Measurements from ENCODE around the gene UNC80.

DNA sequence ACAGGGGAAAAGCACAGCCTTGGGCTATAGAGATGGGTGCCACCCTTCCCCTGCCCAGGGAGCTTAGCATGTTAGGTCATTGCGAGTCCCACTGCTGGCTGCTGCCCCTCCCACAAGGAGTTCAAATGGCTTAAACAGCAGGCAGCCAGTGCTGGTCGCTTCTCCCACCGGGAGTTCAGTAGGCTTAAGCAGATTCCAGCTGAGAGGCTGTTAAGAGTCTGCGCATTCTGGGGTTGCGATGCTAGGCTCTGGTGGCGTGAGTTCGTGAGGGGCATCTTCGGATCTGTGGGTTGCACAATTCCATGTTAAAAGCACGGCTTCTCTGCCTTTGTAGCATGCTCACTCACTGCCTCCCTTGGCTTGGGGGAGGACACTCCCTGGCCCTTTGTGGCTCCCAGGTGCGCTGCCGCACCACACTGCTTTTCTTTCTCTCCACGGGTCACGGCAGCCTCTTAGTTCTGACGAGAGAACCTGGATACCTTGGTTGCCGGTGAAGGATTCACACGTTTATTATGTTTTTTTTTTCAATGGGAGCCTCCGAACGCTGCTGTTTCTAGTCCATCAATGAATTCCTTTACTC is 93.2 kb downstream of the UNC80 start:
- TF ChIP-seq, protein P1, sequence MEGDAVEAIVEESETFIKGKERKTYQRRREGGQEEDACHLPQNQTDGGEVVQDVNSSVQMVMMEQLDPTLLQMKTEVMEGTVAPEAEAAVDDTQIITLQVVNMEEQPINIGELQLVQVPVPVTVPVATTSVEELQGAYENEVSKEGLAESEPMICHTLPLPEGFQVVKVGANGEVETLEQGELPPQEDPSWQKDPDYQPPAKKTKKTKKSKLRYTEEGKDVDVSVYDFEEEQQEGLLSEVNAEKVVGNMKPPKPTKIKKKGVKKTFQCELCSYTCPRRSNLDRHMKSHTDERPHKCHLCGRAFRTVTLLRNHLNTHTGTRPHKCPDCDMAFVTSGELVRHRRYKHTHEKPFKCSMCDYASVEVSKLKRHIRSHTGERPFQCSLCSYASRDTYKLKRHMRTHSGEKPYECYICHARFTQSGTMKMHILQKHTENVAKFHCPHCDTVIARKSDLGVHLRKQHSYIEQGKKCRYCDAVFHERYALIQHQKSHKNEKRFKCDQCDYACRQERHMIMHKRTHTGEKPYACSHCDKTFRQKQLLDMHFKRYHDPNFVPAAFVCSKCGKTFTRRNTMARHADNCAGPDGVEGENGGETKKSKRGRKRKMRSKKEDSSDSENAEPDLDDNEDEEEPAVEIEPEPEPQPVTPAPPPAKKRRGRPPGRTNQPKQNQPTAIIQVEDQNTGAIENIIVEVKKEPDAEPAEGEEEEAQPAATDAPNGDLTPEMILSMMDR (optimal IDR thresholded peaks at IDR 0.05 in 1 of 3, IDR thresholded peaks at IDR 0.05 in 1 of 3, conservative IDR thresholded peaks at IDR 0.05 in 1 of 3; ENCODE audit: extremely low read depth in 1 of 3, insufficient read depth in 2 of 3, low read length in 3 of 3), result no peak
- TF ChIP-seq EZH2 (IDR thresholded peaks at IDR 0.05; ENCODE audit: low read length), result no peak

Data from keratinocyte (primary cell).